ENCODE results near the gene PEX3.

The PEX3 gene

DNA sequence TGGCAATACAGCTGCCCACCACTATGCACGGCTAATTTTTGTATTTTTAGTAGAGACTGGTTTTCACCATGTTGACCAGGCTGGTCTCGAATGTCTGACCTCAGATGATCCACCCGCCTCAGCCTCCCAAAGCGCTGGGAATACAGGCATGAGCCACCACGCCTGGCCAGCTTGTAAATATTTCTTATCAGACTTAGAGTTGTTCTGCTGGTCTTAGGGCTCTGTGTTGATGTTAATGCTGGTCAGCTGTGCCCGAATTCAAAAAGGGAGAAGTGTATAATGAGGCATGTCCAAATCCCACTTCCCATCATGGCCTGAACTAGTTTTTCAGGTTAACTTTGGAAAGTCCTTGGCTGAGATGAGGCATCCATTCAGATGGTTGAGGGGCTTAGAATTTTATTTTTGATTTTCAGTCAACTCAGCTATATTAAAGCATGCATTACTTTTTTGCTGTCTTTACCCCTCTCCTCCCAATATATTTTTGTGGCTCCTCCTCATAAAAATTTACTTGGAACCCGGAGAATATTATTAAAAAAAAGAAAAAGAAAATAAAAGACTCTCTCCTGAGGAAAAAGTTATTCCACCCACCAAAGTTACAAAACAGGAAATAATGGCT is 47.8 kb upstream of the PEX3 start:
- H3K27me3 ChIP-seq (ENCODE audit: insufficient read depth, poor library complexity, severe bottlenecking), result no peaks in the 10 kb centered on the region
- no peak for TF ChIP-seq POLR2AphosphoS5 (IDR thresholded peaks at IDR 0.05; ENCODE audit: low read depth)
- no peak for TF ChIP-seq GABPA (IDR thresholded peaks at IDR 0.05; ENCODE audit: low read depth)
- TF ChIP-seq, protein P1, sequence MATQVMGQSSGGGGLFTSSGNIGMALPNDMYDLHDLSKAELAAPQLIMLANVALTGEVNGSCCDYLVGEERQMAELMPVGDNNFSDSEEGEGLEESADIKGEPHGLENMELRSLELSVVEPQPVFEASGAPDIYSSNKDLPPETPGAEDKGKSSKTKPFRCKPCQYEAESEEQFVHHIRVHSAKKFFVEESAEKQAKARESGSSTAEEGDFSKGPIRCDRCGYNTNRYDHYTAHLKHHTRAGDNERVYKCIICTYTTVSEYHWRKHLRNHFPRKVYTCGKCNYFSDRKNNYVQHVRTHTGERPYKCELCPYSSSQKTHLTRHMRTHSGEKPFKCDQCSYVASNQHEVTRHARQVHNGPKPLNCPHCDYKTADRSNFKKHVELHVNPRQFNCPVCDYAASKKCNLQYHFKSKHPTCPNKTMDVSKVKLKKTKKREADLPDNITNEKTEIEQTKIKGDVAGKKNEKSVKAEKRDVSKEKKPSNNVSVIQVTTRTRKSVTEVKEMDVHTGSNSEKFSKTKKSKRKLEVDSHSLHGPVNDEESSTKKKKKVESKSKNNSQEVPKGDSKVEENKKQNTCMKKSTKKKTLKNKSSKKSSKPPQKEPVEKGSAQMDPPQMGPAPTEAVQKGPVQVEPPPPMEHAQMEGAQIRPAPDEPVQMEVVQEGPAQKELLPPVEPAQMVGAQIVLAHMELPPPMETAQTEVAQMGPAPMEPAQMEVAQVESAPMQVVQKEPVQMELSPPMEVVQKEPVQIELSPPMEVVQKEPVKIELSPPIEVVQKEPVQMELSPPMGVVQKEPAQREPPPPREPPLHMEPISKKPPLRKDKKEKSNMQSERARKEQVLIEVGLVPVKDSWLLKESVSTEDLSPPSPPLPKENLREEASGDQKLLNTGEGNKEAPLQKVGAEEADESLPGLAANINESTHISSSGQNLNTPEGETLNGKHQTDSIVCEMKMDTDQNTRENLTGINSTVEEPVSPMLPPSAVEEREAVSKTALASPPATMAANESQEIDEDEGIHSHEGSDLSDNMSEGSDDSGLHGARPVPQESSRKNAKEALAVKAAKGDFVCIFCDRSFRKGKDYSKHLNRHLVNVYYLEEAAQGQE (IDR thresholded peaks at IDR 0.05; ENCODE audit: insufficient replicate concordance, low read depth), result no peak
- no peak for TF ChIP-seq SPI1 (IDR thresholded peaks at IDR 0.05; ENCODE audit: borderline replicate concordance, low read depth)
- TF ChIP-seq CTCF (IDR thresholded peaks at IDR 0.05; ENCODE audit: insufficient read depth, low read length), result no peak
- no peak for DNase-seq (ENCODE audit: low read depth in 1 of 2, low spot score in 1 of 2)
- no peak overlapping the region for H3K4me3 ChIP-seq (replicated peaks; ENCODE audit: insufficient read depth, low read length)
- no peak overlapping the region for H3K27ac ChIP-seq (replicated peaks)

DNA sequence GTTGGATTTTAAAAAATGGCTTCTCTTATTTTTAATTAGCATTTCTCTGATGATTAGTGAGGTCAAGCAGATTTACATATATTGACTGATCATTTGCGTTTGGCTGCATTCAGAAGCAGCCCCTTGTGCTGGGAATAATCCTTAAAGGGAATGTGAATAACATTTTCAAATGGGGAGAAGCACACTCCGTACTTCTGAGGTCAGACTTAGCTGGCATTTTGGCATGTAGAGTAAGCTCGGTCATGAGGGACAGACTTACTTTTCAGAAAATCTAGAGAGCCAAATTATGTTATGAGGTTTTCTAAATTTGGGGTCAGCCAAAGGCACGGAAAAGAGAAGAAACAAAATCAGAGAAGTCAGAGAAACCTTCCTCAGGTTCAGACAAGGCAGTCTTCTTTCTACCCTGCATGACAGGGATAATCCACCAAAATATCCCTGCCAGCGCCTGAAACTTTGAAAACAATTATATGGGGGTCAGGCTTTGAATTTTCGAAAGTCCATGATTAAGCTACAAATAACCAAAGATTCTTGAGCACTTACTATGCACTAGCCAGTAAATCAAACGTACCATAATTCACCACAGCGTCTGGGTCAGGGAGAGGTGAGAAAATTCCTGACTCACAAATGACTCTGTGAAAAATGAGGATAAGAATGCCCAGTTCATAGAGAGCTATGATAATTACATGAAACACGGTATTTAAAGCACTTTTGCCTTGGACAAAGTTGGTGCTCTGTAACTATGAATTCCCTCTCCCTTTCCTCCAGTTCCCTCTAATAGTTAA is 45.0 kb upstream of the PEX3 start:
- Histone ChIP-seq H3K27me3 (ENCODE audit: insufficient read depth, poor library complexity, severe bottlenecking) (no peaks in the 10 kb centered on the region), H3K27ac (replicated peaks) (no peak overlapping the region), H3K4me3 (replicated peaks; ENCODE audit: insufficient read depth, low read length) (no peak overlapping the region)
- DNase-seq (ENCODE audit: low read depth in 1 of 2, low spot score in 1 of 2), result no peak
- TF ChIP-seq SPI1 (IDR thresholded peaks at IDR 0.05; ENCODE audit: borderline replicate concordance, low read depth) (no peak), CTCF (IDR thresholded peaks at IDR 0.05; ENCODE audit: insufficient read depth, low read length) (no peak), POLR2AphosphoS5 (IDR thresholded peaks at IDR 0.05; ENCODE audit: low read depth) (no peak), GABPA (IDR thresholded peaks at IDR 0.05; ENCODE audit: low read depth) (no peak)
- TF ChIP-seq, protein P1 (IDR thresholded peaks at IDR 0.05; ENCODE audit: insufficient replicate concordance, low read depth), result no peak

DNA sequence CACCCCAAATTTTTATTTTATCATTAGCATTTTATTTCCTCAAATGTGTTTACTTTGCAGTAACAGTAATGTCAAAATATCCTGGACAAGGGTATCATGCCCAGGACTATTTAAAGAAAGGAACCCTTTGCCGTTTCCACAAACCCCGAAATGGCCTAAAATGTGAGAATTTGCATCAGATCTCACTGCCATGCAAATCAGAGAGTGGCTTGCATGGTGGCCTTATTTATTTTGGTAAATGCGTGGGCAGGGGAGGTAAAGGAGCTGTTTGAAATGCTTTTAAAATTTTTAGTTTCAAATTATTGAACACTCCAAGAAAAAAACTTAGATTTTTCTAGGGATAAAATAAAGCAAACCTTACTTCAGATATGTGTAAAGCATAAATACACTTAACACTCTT is 43.9 kb upstream of the PEX3 start:
- DNase-seq (ENCODE audit: low read depth in 1 of 2, low spot score in 1 of 2), result no peak
- Histone ChIP-seq H3K27me3 (ENCODE audit: insufficient read depth, poor library complexity, severe bottlenecking) (no peaks in the 10 kb centered on the region), H3K27ac (replicated peaks) (no peak overlapping the region), H3K4me3 (replicated peaks; ENCODE audit: insufficient read depth, low read length) (no peak overlapping the region)
- TF ChIP-seq SPI1 (IDR thresholded peaks at IDR 0.05; ENCODE audit: borderline replicate concordance, low read depth) (no peak), CTCF (IDR thresholded peaks at IDR 0.05; ENCODE audit: insufficient read depth, low read length) (no peak), GABPA (IDR thresholded peaks at IDR 0.05; ENCODE audit: low read depth) (no peak), POLR2AphosphoS5 (IDR thresholded peaks at IDR 0.05; ENCODE audit: low read depth) (no peak)
- TF ChIP-seq, protein P1 (IDR thresholded peaks at IDR 0.05; ENCODE audit: insufficient replicate concordance, low read depth), result no peak

Measured in HL-60 (cell line).